NCI-H446 (cell line): ENCODE measurements around the gene HAPLN2.

ENCODE experiments used
- DNase-seq, 2 experiments: peaks; one replicate each; lab custom pipeline; 2025; lab: John Stamatoyannopoulos, UW

Gene HAPLN2

GRCh38 chr1:156663178-156663577 is 44.0 kb downstream of the HAPLN2 start:
- peak in 1 of 2 experiments; percentile 66 for DNase-seq

GRCh38 chr1:156664046-156664766 is 45.0 kb downstream of the HAPLN2 start:
- DNase-seq, result no peak

- DNase-seq, result no peak
Observed at GRCh38 chr1:156664767-156665411, 45.7 kb downstream of the HAPLN2 start.

GRCh38 chr1:156665539-156665938 is 46.3 kb downstream of the HAPLN2 start:
- no peak for DNase-seq

- no peak for DNase-seq
Observed at GRCh38 chr1:156666862-156667609, 47.8 kb downstream of the HAPLN2 start.

- DNase-seq, result peak; percentile 74 to 91
Observed at GRCh38 chr1:156667610-156667967, 48.4 kb downstream of the HAPLN2 start.

- DNase-seq, result no peak
Observed at GRCh38 chr1:156667968-156668709, 48.9 kb downstream of the HAPLN2 start.

GRCh38 chr1:156668801-156669637 is 49.8 kb downstream of the HAPLN2 start:
- DNase-seq, result no peak

GRCh38 chr1:156669794-156670193 is 50.6 kb downstream of the HAPLN2 start:
- DNase-seq, result no peak

- DNase-seq, result no peak
Observed at GRCh38 chr1:156670359-156670758, 51.1 kb downstream of the HAPLN2 start.

GRCh38 chr1:156670791-156671190 is 51.6 kb downstream of the HAPLN2 start:
- DNase-seq, result no peak

GRCh38 chr1:156671804-156672203 is 52.6 kb downstream of the HAPLN2 start:
- no peak for DNase-seq

- no peak for DNase-seq
Observed at GRCh38 chr1:156673387-156674121, 54.3 kb downstream of the HAPLN2 start.
